ACC112 (cell line): ENCODE data around the gene GRID1.

Experiments
- H2AFZ ChIP-seq: fragments of 200-600 bp; sonication (generic); one replicate; pipeline ENCODE4 v1.6.0; 2017; ENCODE audit warnings: antibody characterized with exemption, low read length; ENCODE audit not compliant: unreplicated experiment
- H3K27ac ChIP-seq: fragments of 200-600 bp; sonication (generic); 2 replicates; pipeline ENCODE4 v1.5.1; 2014; ENCODE audit warnings: low read depth, mild to moderate bottlenecking, antibody characterized with exemption, low read length, moderate library complexity
- H3K27me3 ChIP-seq: fragments of 200-600 bp; sonication (generic); 2 replicates; pipeline ENCODE4 v1.6.1; 2014; ENCODE audit warnings: mild to moderate bottlenecking, antibody characterized with exemption, low read length, moderate library complexity, mixed read lengths; ENCODE audit not compliant: insufficient read depth
- H3K36me3 ChIP-seq: fragments of 200-600 bp; sonication (generic); 2 replicates; pipeline ENCODE4 v1.6.1; 2016; ENCODE audit warnings: mild to moderate bottlenecking, antibody characterized with exemption, low read length, moderate library complexity, mixed read lengths; ENCODE audit not compliant: insufficient read depth
- H3K4me1 ChIP-seq: fragments of 200-600 bp; sonication (generic); one replicate; pipeline ENCODE4 v1.6.1; 2016; ENCODE audit warnings: low read length, mixed read lengths; ENCODE audit not compliant: insufficient read depth, unreplicated experiment, control insufficient read depth
- H3K4me3 ChIP-seq: fragments of 200-600 bp; sonication (generic); 2 replicates; pipeline ENCODE4 v1.5.1; 2014; ENCODE audit warnings: mild to moderate bottlenecking, low read depth, low read length
- H3K79me2 ChIP-seq: fragments of 200-600 bp; sonication (generic); one replicate; pipeline ENCODE4 v1.6.0; 2016; ENCODE audit warnings: low read length; ENCODE audit not compliant: control insufficient read depth, unreplicated experiment, insufficient read depth

GRID1 gene

DNA sequence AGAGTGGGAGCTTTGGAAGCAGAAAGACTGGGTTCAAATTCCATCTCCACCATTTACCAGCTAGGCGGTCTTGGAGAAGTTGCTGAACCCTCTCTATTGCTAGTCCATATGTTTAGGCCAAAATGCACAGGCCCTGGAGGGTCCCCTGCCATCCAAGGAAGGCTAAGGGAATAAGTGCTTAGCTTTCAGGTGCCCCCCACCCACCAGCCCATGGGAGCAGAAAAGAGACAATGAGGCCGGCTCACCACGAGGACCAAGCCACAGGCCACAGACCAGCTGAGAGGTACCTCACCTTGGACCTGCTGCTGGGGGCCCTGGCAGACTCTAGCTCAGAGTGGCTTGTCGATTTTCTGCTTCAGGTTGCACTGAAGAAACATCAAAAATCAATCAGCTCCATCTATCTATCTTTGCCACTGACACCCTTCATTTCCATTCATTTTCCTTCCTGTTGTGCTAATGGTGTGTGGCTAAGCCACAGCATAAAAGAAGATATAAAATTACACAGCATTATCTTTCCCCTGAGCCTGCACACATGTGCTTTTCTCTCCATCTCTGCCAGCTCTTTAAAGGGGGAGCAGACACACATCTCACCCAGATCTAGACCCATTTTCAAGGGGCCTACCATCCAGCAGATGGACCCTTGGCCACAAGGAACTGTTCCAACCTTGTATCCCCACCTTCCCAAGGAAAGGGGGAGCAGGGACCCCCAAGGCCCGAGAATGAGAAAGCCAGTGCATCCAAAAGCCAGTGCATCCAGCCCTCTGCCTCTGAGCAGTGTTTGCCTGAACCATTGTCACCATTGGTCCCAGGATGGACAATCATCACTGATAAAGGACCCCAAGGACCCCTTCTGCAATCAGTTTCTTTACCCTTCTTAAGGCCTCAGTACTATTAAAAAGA lies 65.4 kb downstream of the GRID1 start:
- no peak overlapping the region for H3K27ac ChIP-seq
- no peaks in the 10 kb centered on the region for H3K79me2 ChIP-seq
- H3K4me1 ChIP-seq: no peaks in the 10 kb centered on the region
- no peak overlapping the region for H2AFZ ChIP-seq
- H3K4me3 ChIP-seq: no peak overlapping the region
- H3K27me3 ChIP-seq: no peaks in the 10 kb centered on the region
- H3K36me3 ChIP-seq: no peaks in the 10 kb centered on the region

DNA sequence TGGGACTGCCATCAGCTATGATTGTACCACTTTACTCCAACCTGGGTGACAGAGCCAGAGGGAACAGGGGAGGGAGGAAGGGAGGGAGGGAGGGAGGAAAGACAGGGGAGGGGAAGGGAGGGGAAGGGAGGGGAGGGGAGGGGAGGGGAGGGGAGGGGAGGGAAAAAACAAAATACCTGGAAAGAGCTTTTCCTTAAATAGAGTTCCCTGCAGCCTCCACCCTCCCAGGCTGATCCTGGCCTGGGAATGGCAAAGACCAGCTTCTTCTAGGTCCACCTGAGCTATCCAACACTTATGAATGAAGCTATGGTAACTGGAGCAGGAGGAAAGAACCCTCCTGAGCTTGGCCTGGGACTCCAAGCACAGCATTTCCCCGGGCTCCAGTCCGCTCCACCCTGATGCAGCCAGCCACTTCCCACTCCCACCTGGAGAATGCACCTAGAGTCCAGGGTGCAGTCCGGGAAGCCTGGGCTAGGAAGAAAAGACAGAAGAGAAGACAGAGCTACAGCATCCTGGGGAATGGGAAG lies 66.1 kb downstream of the GRID1 start:
- H2AFZ ChIP-seq: no peak overlapping the region
- no peaks in the 10 kb centered on the region for H3K27me3 ChIP-seq
- H3K4me3 ChIP-seq: no peak overlapping the region
- H3K4me1 ChIP-seq: no peaks in the 10 kb centered on the region
- H3K79me2 ChIP-seq: no peaks in the 10 kb centered on the region
- no peak overlapping the region for H3K27ac ChIP-seq
- H3K36me3 ChIP-seq: no peaks in the 10 kb centered on the region

GRCh38 chr10:86299562-86299961 lies 67.0 kb downstream of the GRID1 start:
- H3K27ac ChIP-seq: no peak overlapping the region
- no peaks in the 10 kb centered on the region for H3K36me3 ChIP-seq
- H3K27me3 ChIP-seq: no peaks in the 10 kb centered on the region
- H3K4me1 ChIP-seq: no peaks in the 10 kb centered on the region
- H3K4me3 ChIP-seq: no peak overlapping the region
- no peak overlapping the region for H2AFZ ChIP-seq
- no peaks in the 10 kb centered on the region for H3K79me2 ChIP-seq

GRCh38 chr10:86298501-86299001 lies 68.0 kb downstream of the GRID1 start:
- Histone ChIP-seq H3K4me1 (no peaks in the 10 kb centered on the region), H3K36me3 (no peaks in the 10 kb centered on the region), H2AFZ (no peak overlapping the region), H3K27ac (no peak overlapping the region), H3K4me3 (no peak overlapping the region), H3K27me3 (no peaks in the 10 kb centered on the region), H3K79me2 (no peaks in the 10 kb centered on the region)

DNA sequence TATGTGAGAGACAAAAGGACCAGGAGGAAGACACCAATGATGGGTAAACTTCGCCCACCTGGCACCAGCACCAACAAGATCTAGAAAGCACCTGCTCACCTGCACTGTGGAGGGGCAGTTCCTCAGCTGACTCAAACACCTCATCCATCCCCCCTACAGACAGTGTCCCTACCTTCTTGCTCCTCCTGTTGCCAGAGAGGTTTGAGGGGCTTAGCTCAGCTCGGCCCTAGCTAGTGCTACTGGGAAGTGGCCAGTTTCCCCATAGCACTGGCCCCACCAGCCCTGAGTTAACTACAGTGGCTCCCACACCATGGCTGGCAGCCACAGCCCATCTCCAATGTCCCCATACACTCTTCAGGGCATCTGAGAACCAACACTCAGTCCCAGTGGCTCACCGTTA lies 70.8 kb downstream of the GRID1 start:
- H3K79me2 ChIP-seq: no peaks in the 10 kb centered on the region
- H2AFZ ChIP-seq: no peak overlapping the region
- H3K27ac ChIP-seq: no peak overlapping the region
- H3K4me3 ChIP-seq: no peak overlapping the region
- no peaks in the 10 kb centered on the region for H3K4me1 ChIP-seq
- no peaks in the 10 kb centered on the region for H3K36me3 ChIP-seq
- no peaks in the 10 kb centered on the region for H3K27me3 ChIP-seq

- Histone ChIP-seq H3K79me2 (no peaks in the 10 kb centered on the region), H2AFZ (no peak overlapping the region), H3K27me3 (no peaks in the 10 kb centered on the region), H3K4me3 (no peak overlapping the region), H3K4me1 (no peaks in the 10 kb centered on the region), H3K27ac (no peak overlapping the region), H3K36me3 (no peaks in the 10 kb centered on the region)
Measured at GRCh38 chr10:86295351-86295750, 71.2 kb downstream of the GRID1 start.

- H3K27ac ChIP-seq: no peak overlapping the region
- no peaks in the 10 kb centered on the region for H3K4me1 ChIP-seq
- H3K4me3 ChIP-seq: no peak overlapping the region
- no peaks in the 10 kb centered on the region for H3K36me3 ChIP-seq
- no peaks in the 10 kb centered on the region for H3K27me3 ChIP-seq
- no peak overlapping the region for H2AFZ ChIP-seq
- H3K79me2 ChIP-seq: no peaks in the 10 kb centered on the region
Measured at GRCh38 chr10:86294346-86295265, 72.0 kb downstream of the GRID1 start.

DNA sequence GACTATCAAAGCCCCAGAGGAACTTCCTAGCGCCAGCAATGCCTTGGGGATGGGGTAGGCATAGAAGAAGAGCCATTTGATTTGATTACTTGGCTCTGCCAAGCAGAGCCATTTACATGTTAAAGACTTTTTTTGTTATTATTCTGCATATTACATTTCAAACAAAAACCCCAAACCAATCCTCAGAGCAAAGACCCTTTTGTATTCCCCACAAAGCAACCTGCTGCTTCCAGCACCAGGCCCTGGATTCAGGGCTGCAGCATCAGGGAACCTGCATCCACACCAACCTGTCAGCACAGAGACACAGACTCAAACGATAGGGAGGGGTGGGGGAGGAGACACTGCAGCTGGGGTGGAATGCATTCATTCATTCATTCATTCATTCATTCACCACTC lies 73.2 kb downstream of the GRID1 start:
- no peak overlapping the region for H3K27ac ChIP-seq
- no peaks in the 10 kb centered on the region for H3K79me2 ChIP-seq
- H3K27me3 ChIP-seq: no peaks in the 10 kb centered on the region
- H3K4me1 ChIP-seq: no peaks in the 10 kb centered on the region
- no peaks in the 10 kb centered on the region for H3K36me3 ChIP-seq
- H3K4me3 ChIP-seq: no peak overlapping the region
- H2AFZ ChIP-seq: no peak overlapping the region

DNA sequence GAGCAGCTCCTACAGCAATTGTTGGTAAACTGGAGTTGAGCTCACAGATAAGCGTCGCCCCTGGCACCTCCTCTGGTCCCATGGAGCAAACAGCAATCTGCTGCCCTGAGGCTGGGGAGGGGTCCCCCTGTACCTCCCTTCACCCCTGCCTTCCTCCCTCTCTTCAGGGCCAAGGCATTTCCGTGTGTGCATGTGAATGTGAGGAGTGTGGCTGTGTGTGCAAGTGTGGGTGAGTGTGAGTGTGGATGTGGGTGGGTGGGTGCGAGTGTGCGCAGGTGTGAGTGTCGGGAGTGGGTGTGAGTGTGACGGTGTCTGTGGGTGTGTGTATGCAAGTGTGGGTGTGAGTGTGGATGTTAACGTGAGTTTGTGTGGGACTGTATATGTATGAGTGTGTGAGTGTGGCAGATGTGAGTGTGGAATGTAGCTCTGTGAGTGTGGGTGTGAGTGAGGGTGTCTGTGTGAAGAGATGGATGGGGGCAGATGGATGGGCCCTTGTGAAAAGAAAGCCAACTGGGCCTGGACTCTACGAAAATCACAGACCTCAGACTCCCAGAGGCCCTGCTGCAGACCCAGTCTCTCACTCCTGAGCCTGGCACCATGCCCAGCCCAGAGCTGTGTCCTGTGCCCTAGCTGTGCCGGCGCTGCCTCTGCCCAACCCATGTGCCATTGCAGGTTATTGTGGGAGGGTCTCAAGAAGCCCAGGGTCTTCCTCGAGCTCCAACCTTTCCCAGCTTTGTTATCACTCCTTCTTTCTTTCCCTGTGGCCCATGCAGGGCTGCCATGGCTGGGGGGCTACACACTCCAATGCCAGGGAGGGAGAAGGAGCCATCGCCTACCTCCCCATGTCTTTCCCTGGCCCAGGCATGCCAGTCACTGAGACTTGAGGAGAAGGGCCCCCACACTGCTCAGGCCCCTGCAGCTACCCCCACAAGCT lies 73.9 kb downstream of the GRID1 start:
- Histone ChIP-seq H3K36me3 (no peaks in the 10 kb centered on the region), H3K4me3 (no peak overlapping the region), H3K27ac (no peak overlapping the region), H2AFZ (no peak overlapping the region), H3K4me1 (no peaks in the 10 kb centered on the region), H3K79me2 (no peaks in the 10 kb centered on the region), H3K27me3 (no peaks in the 10 kb centered on the region)
